Lung (tissue), 12 donors: ENCODE measurements around the gene SLC27A3. TPM values are rescaled to one million over a fixed set of nuclear protein-coding genes. Genes with fewer than 3 reads are reported as not detected.
A peak's percentile ranks its signal among the peaks of the same experiment; 100 is the strongest.
"Not testable (repeated sequence)": the region's sequence is repeated elsewhere in the genome, so short reads cannot be mapped to it uniquely, and the experiment has no call there.

ENCODE experiments used
- ATAC-seq: fragments of 200-7000 bp; cut with Tn5 transposase; one replicate; pipeline ENCODE4 v1.9.1; 2020; ENCODE audit warnings: moderate number of reproducible peaks; ENCODE audit not compliant: insufficient read depth, low FRiP score
- DNase-seq, 3 donors: peaks; one replicate each; pipeline ENCODE4 v3.0.0-alpha.2; 2013 to 2017
- H3K27ac ChIP-seq, 2 donors: one replicate each; pipeline ENCODE4 v1.5.1; 2013; ENCODE audit warnings: mild to moderate bottlenecking in 2 of 2, moderate library complexity in 2 of 2, control low read depth in 1 of 2, inconsistent platforms in 1 of 2, low read depth in 1 of 2, low read length in 1 of 2
- H3K27me3 ChIP-seq, 3 donors: one replicate each; pipeline ENCODE4 v1.5.1; 2013; ENCODE audit warnings: low read length in 2 of 3; ENCODE audit not compliant: control insufficient read depth in 3 of 3, insufficient read depth in 3 of 3
- H3K36me3 ChIP-seq, 4 donors: one replicate each; pipeline ENCODE4 v1.5.1; 2013; ENCODE audit warnings: low read length in 4 of 4, mild to moderate bottlenecking in 1 of 4, moderate library complexity in 1 of 4; ENCODE audit not compliant: control insufficient read depth in 4 of 4, insufficient read depth in 4 of 4
- H3K4me1 ChIP-seq, 5 donors: one replicate each; pipeline ENCODE4 v1.5.1; 2013; ENCODE audit warnings: low read length in 5 of 5, mild to moderate bottlenecking in 2 of 5, moderate library complexity in 1 of 5; ENCODE audit not compliant: control insufficient read depth in 5 of 5, insufficient read depth in 5 of 5
- H3K4me3 ChIP-seq: one replicate; pipeline ENCODE4 v1.5.1; 2013; ENCODE audit warnings: mild to moderate bottlenecking, control low read depth, moderate library complexity
- H3K9ac ChIP-seq, 2 donors: one replicate each; pipeline ENCODE4 v1.5.1; 2013; ENCODE audit warnings: low read length in 2 of 2, control low read depth in 1 of 2; ENCODE audit not compliant: insufficient read depth in 1 of 2
- H3K9me3 ChIP-seq, 4 donors: one replicate each; pipeline ENCODE4 v1.5.1; 2013; ENCODE audit warnings: low read length in 3 of 4, mild to moderate bottlenecking in 1 of 4, moderate library complexity in 1 of 4; ENCODE audit not compliant: control insufficient read depth in 4 of 4, insufficient read depth in 3 of 4
- WGBS, 2 donors: extraction: QIAGEN DNeasy Blood & Tissue Kit; methylation state at CpG; one replicate each; pipeline ENCODE4 v1.1.7; 2013; 5-methylcytosine and 5-hydroxymethylcytosine counted together
- polyA plus RNA-seq, 2 donors: library from polyadenylated mRNA; stranded (reverse); fragments of 200-250 nt; gene quantifications; one replicate each; pipeline ENCODE4 v1.2.1, GENCODE V29; 2013
- total RNA-seq, 2 donors: library from RNA; depleted of rRNA in 1 of 2; stranded (reverse); fragments of >200 nt in 1 of 2; gene quantifications; one replicate each; pipeline ENCODE4 v1.2.1, GENCODE V29; 2014 to 2021
- TF ChIP-seq, protein P1 (sequence below): IDR thresholded peaks from 2 replicates; pipeline ENCODE4 v1.5.1; 2012; ENCODE audit warnings: mild to moderate bottlenecking; ENCODE audit errors: control extremely low read depth, extremely low read depth
- donor health status: control.
- donor health status: control.
- donor health status: Bipolar disorder and iron deficiency.
- donor health status: healthy.
- donor health status: DM: yes; HTN: yes; CAD: no.

SLC27A3 gene
- total and polyA plus RNA-seq, 4 donors, result 15.8 to 223 (median 108) TPM

DNA sequence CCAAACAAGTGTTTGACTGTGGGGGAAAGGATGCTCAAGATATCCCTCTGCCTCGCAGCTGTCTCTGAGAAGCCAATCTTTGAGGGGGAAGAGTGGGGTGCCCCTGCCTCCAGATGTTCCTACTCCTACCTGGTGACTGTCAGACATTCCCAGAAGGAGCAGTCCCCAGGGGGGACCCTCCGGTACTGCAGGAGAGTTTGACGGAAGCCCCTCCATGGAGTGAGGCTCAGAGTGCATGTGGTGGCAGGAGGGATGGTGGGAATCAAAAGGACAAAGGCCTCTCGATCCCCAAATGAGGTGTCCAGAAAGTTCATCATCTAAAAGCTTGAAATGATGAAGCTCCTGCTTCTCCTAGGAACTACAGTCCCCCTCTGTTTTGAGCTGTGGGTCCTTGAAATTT lies 5.3 kb downstream of the SLC27A3 start:
- H3K9me3 ChIP-seq, result no peaks in the 10 kb centered on the region
- H3K4me1 ChIP-seq, result peaks cover 8 to 28% (median 11%) of the 10 kb centered on the region in 5 donors
- no peaks in the 10 kb centered on the region for H3K27me3 ChIP-seq
- ATAC-seq (no peak), DNase-seq (no peak)
- no peak overlapping the region for H3K27ac ChIP-seq
- H3K9ac ChIP-seq, result no peak overlapping the region
- H3K4me3 ChIP-seq, result no peak overlapping the region
- peaks cover 0 to 8% (median 6%) of the 10 kb centered on the region in 4 donors for H3K36me3 ChIP-seq
- TF ChIP-seq, protein P1, sequence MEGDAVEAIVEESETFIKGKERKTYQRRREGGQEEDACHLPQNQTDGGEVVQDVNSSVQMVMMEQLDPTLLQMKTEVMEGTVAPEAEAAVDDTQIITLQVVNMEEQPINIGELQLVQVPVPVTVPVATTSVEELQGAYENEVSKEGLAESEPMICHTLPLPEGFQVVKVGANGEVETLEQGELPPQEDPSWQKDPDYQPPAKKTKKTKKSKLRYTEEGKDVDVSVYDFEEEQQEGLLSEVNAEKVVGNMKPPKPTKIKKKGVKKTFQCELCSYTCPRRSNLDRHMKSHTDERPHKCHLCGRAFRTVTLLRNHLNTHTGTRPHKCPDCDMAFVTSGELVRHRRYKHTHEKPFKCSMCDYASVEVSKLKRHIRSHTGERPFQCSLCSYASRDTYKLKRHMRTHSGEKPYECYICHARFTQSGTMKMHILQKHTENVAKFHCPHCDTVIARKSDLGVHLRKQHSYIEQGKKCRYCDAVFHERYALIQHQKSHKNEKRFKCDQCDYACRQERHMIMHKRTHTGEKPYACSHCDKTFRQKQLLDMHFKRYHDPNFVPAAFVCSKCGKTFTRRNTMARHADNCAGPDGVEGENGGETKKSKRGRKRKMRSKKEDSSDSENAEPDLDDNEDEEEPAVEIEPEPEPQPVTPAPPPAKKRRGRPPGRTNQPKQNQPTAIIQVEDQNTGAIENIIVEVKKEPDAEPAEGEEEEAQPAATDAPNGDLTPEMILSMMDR, result no peak
- WGBS, 2 donors, result 84 to 87% methylated on average over 4 of the region's 4 CpGs

DNA sequence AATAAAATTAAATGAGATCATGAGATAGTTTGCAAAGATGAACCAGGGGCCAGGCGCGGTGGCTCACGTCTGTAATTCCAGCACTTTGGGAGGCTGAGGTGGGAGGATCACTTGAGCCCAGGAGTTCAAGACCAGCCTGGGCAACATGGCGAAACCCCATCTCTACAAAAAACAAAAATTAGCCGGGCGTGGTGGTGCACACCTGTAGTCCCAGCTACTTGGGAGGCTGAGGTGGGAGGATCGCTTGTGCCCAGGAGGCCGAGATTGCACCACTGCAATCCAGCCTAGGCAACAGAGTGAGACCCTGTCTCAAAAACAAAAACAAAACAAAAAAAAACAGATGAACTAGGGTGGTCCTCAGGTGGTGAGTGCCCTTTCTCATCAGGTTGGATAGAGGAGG lies 7.4 kb downstream of the SLC27A3 start:
- ATAC-seq, H3K4me3 ChIP-seq, H3K9me3 ChIP-seq, DNase-seq, H3K27me3 ChIP-seq, H3K36me3 ChIP-seq: not testable (repeated sequence)
- WGBS, 2 donors, result 95% methylated on average over 8 of the region's 8 CpGs
- Histone ChIP-seq H3K4me1 (peaks cover 0 to 10% (median 7%) of the 10 kb centered on the region in 5 donors), H3K27ac (peak overlapping the region; percentile 97 to 99), H3K9ac (peak overlapping the region; percentile 63 to 67)

DNA sequence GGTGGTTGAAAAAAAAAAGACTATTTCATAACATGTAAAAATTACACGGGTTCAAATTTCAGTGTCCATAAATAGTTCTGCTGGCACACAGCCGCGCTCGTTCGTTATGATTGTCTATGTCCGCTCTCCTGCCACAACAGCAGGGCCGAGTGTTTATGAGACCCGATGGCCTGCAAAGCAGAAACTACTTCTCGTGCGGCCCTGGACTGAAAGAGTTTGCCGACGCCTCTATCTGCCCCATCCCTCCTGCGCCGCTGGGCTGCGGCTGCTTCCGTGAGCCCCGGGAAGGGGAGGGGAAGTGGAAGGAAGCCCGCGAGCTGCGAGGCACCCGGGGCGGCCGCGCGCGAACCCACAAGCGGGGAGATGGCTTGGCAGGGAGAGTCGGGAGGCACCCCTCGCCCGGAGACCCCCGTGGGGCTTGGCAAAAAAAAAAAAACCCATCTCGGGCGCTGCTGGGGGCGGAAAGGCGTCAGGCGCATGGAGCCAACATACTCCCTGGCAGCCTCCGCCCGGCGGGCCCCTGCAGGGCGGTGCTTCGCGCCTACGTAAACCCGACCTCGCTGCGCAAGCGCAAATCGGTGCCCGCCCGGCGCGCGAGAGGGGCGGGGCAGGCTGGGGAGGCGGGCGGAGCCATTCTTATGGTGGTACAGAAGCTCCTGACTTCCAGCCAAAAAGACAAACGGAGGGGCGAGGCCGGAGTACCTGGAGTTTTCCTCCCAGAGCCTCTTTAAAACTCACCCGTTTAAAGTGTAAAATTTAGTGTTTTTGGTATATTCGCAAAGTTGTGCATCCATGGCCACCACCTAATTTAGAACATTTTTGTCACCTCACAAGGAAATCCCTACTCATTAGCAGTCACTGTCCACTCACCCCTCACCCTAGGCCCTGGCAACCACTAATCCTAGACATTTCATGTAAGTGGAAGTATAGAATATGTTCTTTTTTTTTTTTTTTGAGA lies 8.3 kb downstream of the SLC27A3 start:
- DNase-seq (peak; percentile 95 to 98 (median 95)), ATAC-seq (peak; percentile 98)
- TF ChIP-seq, protein P1, result no peak
- peak overlapping the region; percentile 63 to 76 for H3K9ac ChIP-seq
- no peaks in the 10 kb centered on the region for H3K9me3 ChIP-seq
- H3K36me3 ChIP-seq, result peaks cover 0 to 7% (median 4%) of the 10 kb centered on the region in 4 donors
- H3K27ac ChIP-seq, result peak overlapping the region; percentile 97 to 99
- H3K27me3 ChIP-seq, result no peaks in the 10 kb centered on the region
- peaks cover 0 to 12% (median 7%) of the 10 kb centered on the region in 5 donors for H3K4me1 ChIP-seq
- WGBS, 2 donors, result 0 to 1% methylated on average over 50 to 61 of the region's 61 CpGs
- peak overlapping the region; percentile 55 for H3K4me3 ChIP-seq

DNA sequence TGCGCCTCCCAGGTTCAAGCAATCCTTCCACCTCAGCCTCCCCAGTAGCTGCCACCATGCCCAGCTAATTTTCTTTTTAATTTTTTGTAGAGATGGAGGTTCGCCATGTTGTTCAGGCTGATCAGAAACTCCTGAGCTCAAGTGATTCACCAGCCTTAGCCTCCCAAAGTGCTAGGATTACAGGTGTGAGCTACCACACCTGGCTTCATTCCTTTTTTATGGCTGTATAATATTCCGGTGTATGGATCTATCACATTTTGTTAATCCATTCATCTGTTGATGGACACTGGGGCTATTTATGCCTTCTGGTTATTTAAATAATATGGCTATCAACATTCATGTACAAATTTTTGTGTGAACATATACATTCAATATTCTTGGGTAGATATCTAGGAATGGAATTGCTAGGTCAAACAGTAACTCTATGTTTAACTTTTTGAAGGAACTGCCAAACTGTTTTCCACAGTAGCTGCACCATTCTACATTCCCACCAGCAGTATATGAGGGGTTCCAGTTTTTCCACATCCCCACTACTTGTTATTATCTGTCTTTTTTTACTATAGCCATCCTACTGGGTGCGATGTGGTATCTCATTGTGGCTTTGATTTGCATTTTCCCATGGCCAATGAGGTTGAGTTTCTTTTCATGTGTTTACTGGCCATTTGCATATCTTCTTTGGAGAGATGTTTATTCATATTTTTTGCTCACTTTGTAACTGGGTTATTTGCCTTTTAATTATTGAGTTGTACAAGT lies 11.0 kb downstream of the SLC27A3 start:
- Histone ChIP-seq H3K9ac (no peak overlapping the region), H3K4me1 (peaks cover 0 to 36% (median 9%) of the 10 kb centered on the region in 5 donors), H3K27ac (no peak overlapping the region), H3K4me3 (no peak overlapping the region), H3K27me3 (no peaks in the 10 kb centered on the region), H3K9me3 (no peaks in the 10 kb centered on the region), H3K36me3 (no peaks in the 10 kb centered on the region)
- no peak for ATAC-seq
- TF ChIP-seq, protein P1, result no peak
- 98% methylated on average over 4 of the region's 4 CpGs for WGBS, 2 donors
- no peak for DNase-seq
